H9 (cell line): ENCODE results near the gene UVRAG. TPM values are rescaled to one million over a fixed set of nuclear protein-coding genes. Genes with fewer than 3 reads are reported as not detected.

Experiments
- DNase-seq: peaks from one replicate; pipeline ENCODE4 v3.0.0-alpha.2; 2017
- H2AFZ ChIP-seq: one replicate; pipeline ENCODE4 v1.6.1; 2013; ENCODE audit warnings: mild to moderate bottlenecking, low read length, control low read depth, moderate library complexity
- H2AK5ac ChIP-seq: 2 replicates; pipeline ENCODE4 v1.6.1; 2013; ENCODE audit warnings: low read length, control low read depth, mixed read lengths; ENCODE audit not compliant: insufficient read length
- H2BK120ac ChIP-seq: one replicate; pipeline ENCODE4 v1.6.1; 2013; ENCODE audit warnings: low read depth, mild to moderate bottlenecking, low read length, control low read depth, inconsistent platforms; ENCODE audit not compliant: poor library complexity, severe bottlenecking
- H2BK12ac ChIP-seq: 2 replicates; pipeline ENCODE4 v1.6.1; 2013; ENCODE audit warnings: low read length, control low read depth, mixed read lengths, low read depth; ENCODE audit not compliant: insufficient read length
- H2BK15ac ChIP-seq: 2 replicates; pipeline ENCODE4 v1.6.1; 2013; ENCODE audit warnings: low read depth, low read length, control low read depth
- H2BK20ac ChIP-seq: one replicate; pipeline ENCODE4 v1.6.1; 2013; ENCODE audit warnings: low read depth, mild to moderate bottlenecking, low read length, control low read depth, inconsistent platforms; ENCODE audit not compliant: poor library complexity, severe bottlenecking
- H2BK5ac ChIP-seq: 2 replicates; pipeline ENCODE4 v1.6.1; 2013; ENCODE audit warnings: low read length, control low read depth, mixed read lengths; ENCODE audit not compliant: insufficient read length
- H3K14ac ChIP-seq: 2 replicates; pipeline ENCODE4 v1.6.1; 2013; ENCODE audit warnings: low read length, control low read depth; ENCODE audit not compliant: insufficient read depth
- H3K18ac ChIP-seq: 2 replicates; pipeline ENCODE4 v1.6.1; 2013; ENCODE audit warnings: low read depth, mild to moderate bottlenecking, mixed read lengths, low read length, control low read depth; ENCODE audit not compliant: insufficient read length
- H3K23ac ChIP-seq: 2 replicates; pipeline ENCODE4 v1.6.1; 2013; ENCODE audit warnings: low read length, control low read depth, mixed read lengths, low read depth; ENCODE audit not compliant: insufficient read length
- H3K23me2 ChIP-seq: 2 replicates; pipeline ENCODE4 v1.6.1; 2013; ENCODE audit warnings: low read depth, mild to moderate bottlenecking, mixed read lengths, low read length, control low read depth; ENCODE audit not compliant: insufficient read length, poor library complexity, severe bottlenecking
- H3K27ac ChIP-seq: 2 replicates; pipeline ENCODE4 v1.5.1; 2013; ENCODE audit warnings: low read length, control low read depth, mixed read lengths, low read depth; ENCODE audit not compliant: insufficient read length
- H3K27me3 ChIP-seq: 2 replicates; pipeline ENCODE4 v1.6.1; 2013; ENCODE audit warnings: low read length, control low read depth, inconsistent platforms; ENCODE audit not compliant: insufficient read depth
- H3K4ac ChIP-seq: 2 replicates; pipeline ENCODE4 v1.6.1; 2013; ENCODE audit warnings: low read depth, mild to moderate bottlenecking, control low read depth, inconsistent platforms, low read length, moderate library complexity
- H3K4me1 ChIP-seq: 2 replicates; pipeline ENCODE4 v1.6.1; 2013; ENCODE audit warnings: low read length, control low read depth, inconsistent platforms; ENCODE audit not compliant: insufficient read depth
- H3K4me2 ChIP-seq: 2 replicates; pipeline ENCODE4 v1.6.1; 2013; ENCODE audit warnings: low read length, control low read depth, mixed read lengths; ENCODE audit not compliant: insufficient read length, insufficient read depth
- H3K56ac ChIP-seq: 2 replicates; pipeline ENCODE4 v1.6.1; 2013; ENCODE audit warnings: low read depth, mild to moderate bottlenecking, mixed read lengths, low read length, control low read depth; ENCODE audit not compliant: insufficient read length
- H3K79me1 ChIP-seq: 2 replicates; pipeline ENCODE4 v1.6.1; 2013; ENCODE audit warnings: low read depth, mild to moderate bottlenecking, moderate library complexity, low read length, control low read depth, inconsistent platforms; ENCODE audit not compliant: insufficient read depth, poor library complexity, severe bottlenecking
- H3K79me2 ChIP-seq: 2 replicates; pipeline ENCODE4 v1.6.1; 2013; ENCODE audit warnings: low read length, control low read depth, inconsistent platforms; ENCODE audit not compliant: insufficient read depth
- H3K9ac ChIP-seq: 2 replicates; pipeline ENCODE4 v1.6.1; 2013; ENCODE audit warnings: low read length, control low read depth, mixed read lengths; ENCODE audit not compliant: insufficient read length; ENCODE audit errors: extremely low read depth
- H3K9me3 ChIP-seq: one replicate; pipeline ENCODE4 v1.6.1; 2013; ENCODE audit warnings: low read depth, low read length, inconsistent platforms; ENCODE audit not compliant: control insufficient read depth
- H3T11ph ChIP-seq: one replicate; pipeline ENCODE4 v1.6.1; 2013; ENCODE audit warnings: mild to moderate bottlenecking, low read length, control low read depth, inconsistent platforms
- H4K20me1 ChIP-seq: one replicate; pipeline ENCODE4 v1.6.1; 2013; ENCODE audit not compliant: control insufficient read depth, insufficient read length, insufficient read depth
- H4K5ac ChIP-seq: 2 replicates; pipeline ENCODE4 v1.6.1; 2013; ENCODE audit warnings: low read depth, mild to moderate bottlenecking, mixed read lengths, low read length, control low read depth; ENCODE audit not compliant: insufficient read length
- H4K8ac ChIP-seq: replicated peaks from 2 replicates; pipeline ENCODE4 v1.6.1; 2013; ENCODE audit warnings: low read length, control low read depth, mixed read lengths, low read depth; ENCODE audit not compliant: insufficient read length
- H4K91ac ChIP-seq: 2 replicates; pipeline ENCODE4 v1.6.1; 2013; ENCODE audit warnings: low read depth, mild to moderate bottlenecking, moderate library complexity, mixed read lengths, low read length, control low read depth; ENCODE audit not compliant: insufficient read length
- H3K27ac Mint-ChIP-seq, 3 experiments: 2 replicates in 2 of 3; 3 replicates in 1 of 3; pipeline ENCODE4 v1.8.0; 2020 to 2021; ENCODE audit warnings: mixed read lengths in 3 of 3, mild to moderate bottlenecking in 1 of 3, moderate library complexity in 1 of 3
- H3K27me3 Mint-ChIP-seq: 2 replicates; pipeline ENCODE4 v1.8.0; 2021; ENCODE audit warnings: low read depth, mild to moderate bottlenecking, moderate library complexity, mixed read lengths
- H3K36me3 Mint-ChIP-seq, 3 experiments: 2 replicates in 2 of 3; 3 replicates in 1 of 3; pipeline ENCODE4 v1.8.0; 2020 to 2021; ENCODE audit warnings: low read depth in 3 of 3, mixed read lengths in 3 of 3; ENCODE audit not compliant: insufficient read depth in 1 of 3
- H3K4me1 Mint-ChIP-seq, 2 experiments: 2 replicates each; pipeline ENCODE4 v1.8.0; 2020; ENCODE audit warnings: mixed read lengths in 2 of 2
- H3K4me3 Mint-ChIP-seq, 2 experiments: 2 replicates in 1 of 2; 3 replicates in 1 of 2; pipeline ENCODE4 v1.8.0; 2020 to 2021; ENCODE audit warnings: mild to moderate bottlenecking in 2 of 2, mixed read lengths in 2 of 2, moderate library complexity in 1 of 2
- H3K9me3 Mint-ChIP-seq, 2 experiments: 2 replicates in 1 of 2; 3 replicates in 1 of 2; pipeline ENCODE4 v1.8.0; 2020; ENCODE audit warnings: mild to moderate bottlenecking in 2 of 2, mixed read lengths in 2 of 2, moderate library complexity in 1 of 2
- WGBS: extraction: QIAGEN DNeasy Blood & Tissue Kit; methylation state at CpG from one replicate; pipeline ENCODE4 v1.1.7; 2013; ENCODE audit warnings: missing lambda C conversion rate, low lambda C conversion rate, mixed read lengths; ENCODE audit not compliant: insufficient read length; ENCODE audit errors: extremely low coverage; 5-methylcytosine and 5-hydroxymethylcytosine counted together
- total RNA-seq: library from RNA; stranded (reverse); gene quantifications from 2 replicates; pipeline ENCODE4 v1.2.1, GENCODE V29; 2021
- TF ChIP-seq, protein P1 (sequence below): fragments of 200-600 bp; sonication (generic); conservative IDR thresholded peaks from 3 replicates; pipeline ENCODE4 v1.8.0; 2021; ENCODE audit warnings: antibody characterized with exemption, mild to moderate bottlenecking

UVRAG gene
- total RNA-seq, 1 experiment from 2014 or later = 18.5 TPM

DNA sequence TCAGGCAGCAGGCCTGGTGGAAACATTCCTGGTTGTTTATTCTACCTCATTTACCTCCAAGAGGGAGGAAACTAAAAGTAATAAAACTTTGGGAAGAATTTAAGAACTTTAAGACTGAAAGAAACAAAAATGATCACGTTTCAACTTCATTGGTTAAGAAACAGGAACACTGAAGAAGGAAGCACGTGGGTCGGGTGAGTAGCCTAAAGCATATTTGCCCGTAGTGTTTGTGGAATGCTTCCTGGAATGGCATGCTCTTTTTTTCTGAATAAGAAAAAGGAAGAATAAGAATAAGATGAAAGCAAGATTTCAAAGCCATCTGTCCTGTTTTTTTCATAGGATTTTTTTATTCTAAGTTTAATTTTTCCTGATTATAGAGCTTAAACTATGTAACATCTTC is 308.2 kb downstream of the UVRAG start:
- no peak overlapping the region for H2AFZ ChIP-seq

More for the DNA sequence above, 308.2 kb downstream of the UVRAG start:
- no peak overlapping the region for H2BK120ac ChIP-seq
- no peak overlapping the region for H3T11ph ChIP-seq
- H3K23me2 ChIP-seq = no peaks in the 10 kb centered on the region
- no peak overlapping the region for H3K18ac ChIP-seq
- no CpG with 5 or more reads among the region's 4 CpGs for WGBS
- no peak overlapping the region for H4K5ac ChIP-seq
- no peak overlapping the region for H3K9ac ChIP-seq
- H3K4ac ChIP-seq = no peak overlapping the region
- no peak overlapping the region for H3K23ac ChIP-seq
- H2BK12ac ChIP-seq = no peak overlapping the region
- H3K9me3 Mint-ChIP-seq = no peaks in the 10 kb centered on the region; a peak in 2 of 5 replicates
- no peak overlapping the region for H3K27ac ChIP-seq
- H3K4me2 ChIP-seq = no peak overlapping the region
- H3K4me1 ChIP-seq = peaks cover 15% of the 10 kb centered on the region; the same call in 1 of the 2 replicates
- no peak overlapping the region for H3K4me3 Mint-ChIP-seq
- H3K27me3 ChIP-seq = no peaks in the 10 kb centered on the region
- no peak overlapping the region for H2BK20ac ChIP-seq
- no peak overlapping the region for H4K91ac ChIP-seq
- H4K20me1 ChIP-seq = no peaks in the 10 kb centered on the region
- H3K27ac Mint-ChIP-seq = no peak overlapping the region
- no peaks in the 10 kb centered on the region; the same call in 1 of the 2 replicates for H3K79me2 ChIP-seq
- no peaks in the 10 kb centered on the region for H3K79me1 ChIP-seq
- H2BK5ac ChIP-seq = no peak overlapping the region
- H3K36me3 Mint-ChIP-seq = peaks cover 3 to 6% (median 5%) of the 10 kb centered on the region in 3 experiments; a peak in 5 of 7 replicates
- peaks cover 5 to 8% of the 10 kb centered on the region in 2 experiments; a peak in 3 of 4 replicates for H3K4me1 Mint-ChIP-seq
- no peak overlapping the region for H4K8ac ChIP-seq
- TF ChIP-seq, protein P1, sequence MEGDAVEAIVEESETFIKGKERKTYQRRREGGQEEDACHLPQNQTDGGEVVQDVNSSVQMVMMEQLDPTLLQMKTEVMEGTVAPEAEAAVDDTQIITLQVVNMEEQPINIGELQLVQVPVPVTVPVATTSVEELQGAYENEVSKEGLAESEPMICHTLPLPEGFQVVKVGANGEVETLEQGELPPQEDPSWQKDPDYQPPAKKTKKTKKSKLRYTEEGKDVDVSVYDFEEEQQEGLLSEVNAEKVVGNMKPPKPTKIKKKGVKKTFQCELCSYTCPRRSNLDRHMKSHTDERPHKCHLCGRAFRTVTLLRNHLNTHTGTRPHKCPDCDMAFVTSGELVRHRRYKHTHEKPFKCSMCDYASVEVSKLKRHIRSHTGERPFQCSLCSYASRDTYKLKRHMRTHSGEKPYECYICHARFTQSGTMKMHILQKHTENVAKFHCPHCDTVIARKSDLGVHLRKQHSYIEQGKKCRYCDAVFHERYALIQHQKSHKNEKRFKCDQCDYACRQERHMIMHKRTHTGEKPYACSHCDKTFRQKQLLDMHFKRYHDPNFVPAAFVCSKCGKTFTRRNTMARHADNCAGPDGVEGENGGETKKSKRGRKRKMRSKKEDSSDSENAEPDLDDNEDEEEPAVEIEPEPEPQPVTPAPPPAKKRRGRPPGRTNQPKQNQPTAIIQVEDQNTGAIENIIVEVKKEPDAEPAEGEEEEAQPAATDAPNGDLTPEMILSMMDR = no peak
- H2BK15ac ChIP-seq = no peak overlapping the region
- H3K9me3 ChIP-seq = no peaks in the 10 kb centered on the region
- H3K56ac ChIP-seq = no peak overlapping the region
- no peak overlapping the region for H3K14ac ChIP-seq
- no peak overlapping the region for H2AK5ac ChIP-seq
- H3K27me3 Mint-ChIP-seq = no peaks in the 10 kb centered on the region
- no peak for DNase-seq
